Measurements from ENCODE around the gene NARS2.
"Not testable (repeated sequence)": the region's sequence is repeated elsewhere in the genome, so short reads cannot be mapped to it uniquely, and the experiment has no call there.

GRCh38 chr11:78564037-78564436 lies 10.6 kb downstream of the NARS2 start:
- TF ChIP-seq, protein P1, sequence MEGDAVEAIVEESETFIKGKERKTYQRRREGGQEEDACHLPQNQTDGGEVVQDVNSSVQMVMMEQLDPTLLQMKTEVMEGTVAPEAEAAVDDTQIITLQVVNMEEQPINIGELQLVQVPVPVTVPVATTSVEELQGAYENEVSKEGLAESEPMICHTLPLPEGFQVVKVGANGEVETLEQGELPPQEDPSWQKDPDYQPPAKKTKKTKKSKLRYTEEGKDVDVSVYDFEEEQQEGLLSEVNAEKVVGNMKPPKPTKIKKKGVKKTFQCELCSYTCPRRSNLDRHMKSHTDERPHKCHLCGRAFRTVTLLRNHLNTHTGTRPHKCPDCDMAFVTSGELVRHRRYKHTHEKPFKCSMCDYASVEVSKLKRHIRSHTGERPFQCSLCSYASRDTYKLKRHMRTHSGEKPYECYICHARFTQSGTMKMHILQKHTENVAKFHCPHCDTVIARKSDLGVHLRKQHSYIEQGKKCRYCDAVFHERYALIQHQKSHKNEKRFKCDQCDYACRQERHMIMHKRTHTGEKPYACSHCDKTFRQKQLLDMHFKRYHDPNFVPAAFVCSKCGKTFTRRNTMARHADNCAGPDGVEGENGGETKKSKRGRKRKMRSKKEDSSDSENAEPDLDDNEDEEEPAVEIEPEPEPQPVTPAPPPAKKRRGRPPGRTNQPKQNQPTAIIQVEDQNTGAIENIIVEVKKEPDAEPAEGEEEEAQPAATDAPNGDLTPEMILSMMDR (IDR thresholded peaks at IDR 0.05; ENCODE audit: low read depth, low read length), result not testable (repeated sequence)
- not testable (repeated sequence) for TF ChIP-seq POLR2A (IDR thresholded peaks at IDR 0.05; ENCODE audit: extremely low read depth, insufficient read length); MYC (IDR thresholded peaks at IDR 0.05; ENCODE audit: low read depth, low read length)
- TF ChIP-seq, protein P2, sequence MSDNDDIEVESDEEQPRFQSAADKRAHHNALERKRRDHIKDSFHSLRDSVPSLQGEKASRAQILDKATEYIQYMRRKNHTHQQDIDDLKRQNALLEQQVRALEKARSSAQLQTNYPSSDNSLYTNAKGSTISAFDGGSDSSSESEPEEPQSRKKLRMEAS (IDR thresholded peaks at IDR 0.05; ENCODE audit: low read depth, low read length), result not testable (repeated sequence)

Measured in NB4 (cell line).